Measurements from ENCODE around the gene SMIM31. TPM values are rescaled to one million over a fixed set of nuclear protein-coding genes. Genes with fewer than 3 reads are reported as not detected.

SMIM31 gene
- total RNA-seq, 3 donors from 2014 or later, result 11.0 to 37.8 (median 32.5) TPM

DNA sequence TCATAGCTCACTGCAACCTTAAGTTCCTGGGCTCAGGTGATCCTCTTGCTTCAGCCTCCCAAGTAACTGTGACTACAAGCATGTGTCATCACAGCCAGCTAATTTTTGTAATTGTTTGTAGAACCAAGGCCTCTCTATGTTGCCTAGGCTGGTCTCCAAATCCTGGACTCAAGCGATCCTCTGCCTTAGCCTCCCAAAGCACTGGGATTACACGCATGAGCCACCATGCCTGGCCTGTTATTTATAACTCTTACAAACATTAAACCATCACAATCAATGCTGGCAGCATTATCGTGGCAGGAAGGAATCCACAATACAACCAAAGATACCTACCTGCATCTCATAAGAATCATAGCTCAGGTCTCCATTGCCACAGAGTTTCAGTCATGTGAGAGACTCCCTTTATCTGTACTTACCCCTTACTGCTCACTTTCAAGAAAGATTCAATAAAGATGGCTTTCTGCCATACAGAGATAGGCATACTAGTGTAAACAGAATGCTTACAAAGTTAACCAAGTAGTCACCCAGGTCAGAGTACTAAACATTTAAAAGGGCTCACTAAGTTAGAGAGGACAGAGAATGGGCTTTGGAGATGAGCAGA is 48.5 kb downstream of the SMIM31 start:
- ATAC-seq, result no peak
- Histone ChIP-seq H3K4me1 (ENCODE audit: low read depth) (no peaks in the 10 kb centered on the region), H3K36me3 (ENCODE audit: low read depth) (no peaks in the 10 kb centered on the region), H3K9me3 (no peaks in the 10 kb centered on the region), H3K4me3 (no peak overlapping the region)
- TF ChIP-seq, protein P1, sequence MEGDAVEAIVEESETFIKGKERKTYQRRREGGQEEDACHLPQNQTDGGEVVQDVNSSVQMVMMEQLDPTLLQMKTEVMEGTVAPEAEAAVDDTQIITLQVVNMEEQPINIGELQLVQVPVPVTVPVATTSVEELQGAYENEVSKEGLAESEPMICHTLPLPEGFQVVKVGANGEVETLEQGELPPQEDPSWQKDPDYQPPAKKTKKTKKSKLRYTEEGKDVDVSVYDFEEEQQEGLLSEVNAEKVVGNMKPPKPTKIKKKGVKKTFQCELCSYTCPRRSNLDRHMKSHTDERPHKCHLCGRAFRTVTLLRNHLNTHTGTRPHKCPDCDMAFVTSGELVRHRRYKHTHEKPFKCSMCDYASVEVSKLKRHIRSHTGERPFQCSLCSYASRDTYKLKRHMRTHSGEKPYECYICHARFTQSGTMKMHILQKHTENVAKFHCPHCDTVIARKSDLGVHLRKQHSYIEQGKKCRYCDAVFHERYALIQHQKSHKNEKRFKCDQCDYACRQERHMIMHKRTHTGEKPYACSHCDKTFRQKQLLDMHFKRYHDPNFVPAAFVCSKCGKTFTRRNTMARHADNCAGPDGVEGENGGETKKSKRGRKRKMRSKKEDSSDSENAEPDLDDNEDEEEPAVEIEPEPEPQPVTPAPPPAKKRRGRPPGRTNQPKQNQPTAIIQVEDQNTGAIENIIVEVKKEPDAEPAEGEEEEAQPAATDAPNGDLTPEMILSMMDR (IDR thresholded peaks at IDR 0.05), result no peak
- intact Hi-C loops (cut with DNase I, micrococcal nuclease), result no loop called here
- no peak for DNase-seq

DNA sequence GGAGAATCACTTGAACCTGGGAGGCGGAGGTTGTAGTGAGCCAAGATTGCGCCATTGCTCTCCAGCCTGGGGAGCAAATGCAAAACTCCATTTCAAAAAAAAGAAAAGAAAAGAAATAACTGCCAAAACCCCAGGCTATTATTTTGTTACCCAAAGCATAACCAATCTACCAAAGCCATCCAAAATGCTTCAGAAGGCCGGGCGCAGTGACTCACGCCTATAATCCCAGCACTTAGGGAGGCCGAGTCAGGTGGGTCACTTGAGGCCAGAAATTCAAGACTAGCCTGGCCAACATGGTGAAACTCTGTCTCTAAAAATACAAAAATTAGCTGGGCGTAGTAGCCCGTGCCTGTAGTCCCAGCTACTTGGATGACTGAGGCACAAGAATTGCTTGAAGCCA is 49.8 kb downstream of the SMIM31 start:
- intact Hi-C loops (cut with DNase I, micrococcal nuclease), result no loop called here
- Histone ChIP-seq H3K4me1 (ENCODE audit: low read depth) (no peaks in the 10 kb centered on the region), H3K4me3 (no peak overlapping the region), H3K36me3 (ENCODE audit: low read depth) (no peaks in the 10 kb centered on the region), H3K9me3 (no peaks in the 10 kb centered on the region)
- ATAC-seq (no peak), DNase-seq (no peak)
- TF ChIP-seq, protein P1 (IDR thresholded peaks at IDR 0.05), result no peak

DNA sequence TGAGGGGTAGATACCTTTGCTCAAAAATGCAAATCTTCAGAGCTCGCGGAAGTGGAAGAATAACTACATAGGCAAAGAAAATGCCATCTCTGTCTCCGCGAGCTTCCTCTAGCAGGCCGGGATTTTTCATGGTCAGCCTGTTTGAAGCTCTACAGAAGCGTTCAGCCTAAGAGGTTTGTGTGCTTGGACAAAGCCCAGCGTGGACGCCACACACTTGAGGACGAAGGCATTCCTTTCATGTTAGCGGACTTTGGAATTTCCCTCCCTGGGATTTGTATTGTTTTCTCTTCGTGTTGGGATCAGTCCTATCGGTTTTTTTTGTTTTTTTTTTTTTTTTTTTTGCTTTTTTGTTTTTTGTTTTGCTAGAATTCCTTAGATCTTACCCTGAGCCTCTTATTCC is 53.7 kb downstream of the SMIM31 start:
- intact Hi-C loops (cut with DNase I, micrococcal nuclease), result no loop called here
- Histone ChIP-seq H3K4me1 (ENCODE audit: low read depth) (no peaks in the 10 kb centered on the region), H3K9me3 (no peaks in the 10 kb centered on the region), H3K36me3 (ENCODE audit: low read depth) (no peaks in the 10 kb centered on the region), H3K4me3 (no peak overlapping the region)
- ATAC-seq (no peak), DNase-seq (no peak)
- TF ChIP-seq, protein P1 (IDR thresholded peaks at IDR 0.05), result no peak

DNA sequence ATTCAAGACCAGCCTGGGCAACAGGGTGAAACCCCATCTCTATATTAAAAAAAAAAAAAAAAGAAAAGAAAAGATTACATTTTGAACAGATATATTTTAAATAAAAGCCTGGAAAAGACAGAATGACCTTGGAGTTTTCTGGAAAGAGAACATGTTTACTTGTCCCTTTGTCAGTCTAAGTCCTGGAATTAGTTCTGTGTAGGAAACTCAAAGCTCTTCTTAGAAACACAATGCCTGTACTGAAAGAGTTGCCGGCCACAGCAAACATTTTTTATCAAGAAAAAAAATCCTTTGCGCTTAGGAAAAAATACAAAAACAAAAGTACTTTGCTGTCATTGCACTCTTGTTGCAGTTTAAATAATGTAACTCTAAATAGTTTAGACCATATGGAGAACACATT is 59.6 kb downstream of the SMIM31 start:
- Histone ChIP-seq H3K4me3 (no peak overlapping the region), H3K36me3 (ENCODE audit: low read depth) (no peaks in the 10 kb centered on the region), H3K4me1 (ENCODE audit: low read depth) (no peaks in the 10 kb centered on the region), H3K9me3 (no peaks in the 10 kb centered on the region)
- ATAC-seq (no peak), DNase-seq (no peak)
- TF ChIP-seq, protein P1 (IDR thresholded peaks at IDR 0.05), result no peak
- intact Hi-C loops (cut with DNase I, micrococcal nuclease), result no loop called here

DNA sequence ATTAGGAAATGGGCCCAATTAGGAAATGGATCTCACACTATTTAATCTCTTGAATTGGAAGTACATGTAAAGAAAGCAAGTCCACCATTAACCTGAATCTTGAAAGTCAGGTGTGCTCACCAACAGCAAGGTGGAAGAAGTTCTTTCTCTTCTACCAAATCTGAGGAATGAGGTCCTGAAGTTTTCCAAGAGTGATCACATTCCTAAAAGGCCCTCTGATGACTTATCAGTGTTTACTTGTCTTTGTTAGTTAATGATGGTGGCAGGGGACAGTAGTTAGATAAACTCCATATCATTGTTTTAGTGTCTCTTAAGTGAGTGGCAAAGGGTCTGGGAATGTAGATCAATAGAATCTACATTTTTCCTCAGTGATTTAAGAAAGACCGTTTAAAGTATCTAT is 61.8 kb downstream of the SMIM31 start:
- TF ChIP-seq, protein P1 (IDR thresholded peaks at IDR 0.05), result no peak
- no peaks in the 10 kb centered on the region for H3K36me3 ChIP-seq (ENCODE audit: low read depth)
- intact Hi-C loops (cut with DNase I, micrococcal nuclease), result no loop called here
- H3K4me3 ChIP-seq, result no peak overlapping the region
- DNase-seq (no peak), ATAC-seq (no peak)
- H3K9me3 ChIP-seq, result no peaks in the 10 kb centered on the region
- no peaks in the 10 kb centered on the region for H3K4me1 ChIP-seq (ENCODE audit: low read depth)

DNA sequence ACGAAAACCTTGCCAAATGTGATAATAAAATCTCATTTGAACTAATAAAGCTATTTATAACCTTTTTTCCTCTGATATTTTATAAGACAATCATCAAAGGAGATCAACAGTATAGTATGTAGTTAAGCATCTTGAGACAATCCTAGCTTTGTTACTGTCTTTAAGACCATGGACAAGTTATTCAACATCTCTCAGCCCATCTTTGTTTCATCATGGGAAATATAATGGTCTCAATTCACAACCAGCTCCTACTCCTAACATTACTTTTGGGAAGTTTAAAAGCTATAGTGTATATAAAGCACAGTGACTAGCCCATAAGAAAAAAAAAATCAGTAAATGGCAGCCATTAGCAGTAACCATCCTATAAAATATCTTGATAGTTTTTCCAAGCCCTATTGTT is 65.4 kb downstream of the SMIM31 start:
- DNase-seq (no peak), ATAC-seq (no peak)
- H3K4me1 ChIP-seq (ENCODE audit: low read depth), result no peaks in the 10 kb centered on the region
- H3K9me3 ChIP-seq, result no peaks in the 10 kb centered on the region
- H3K4me3 ChIP-seq, result no peak overlapping the region
- no peaks in the 10 kb centered on the region for H3K36me3 ChIP-seq (ENCODE audit: low read depth)
- intact Hi-C loops (cut with DNase I, micrococcal nuclease), result no loop called here
- TF ChIP-seq, protein P1 (IDR thresholded peaks at IDR 0.05), result no peak

All from mucosa of descending colon (tissue), 3 donors.